Measurements from ENCODE around the gene MAST2. TPM values are rescaled to one million over a fixed set of nuclear protein-coding genes. Genes with fewer than 3 reads are reported as not detected.

Gene MAST2
- total and polyA plus RNA-seq, 9 of the 15 experiments (the other 6 are each of a cell fraction or from before 2014, with no cell fraction given) = 0.73 to 32.0 (median 17.8) TPM

DNA sequence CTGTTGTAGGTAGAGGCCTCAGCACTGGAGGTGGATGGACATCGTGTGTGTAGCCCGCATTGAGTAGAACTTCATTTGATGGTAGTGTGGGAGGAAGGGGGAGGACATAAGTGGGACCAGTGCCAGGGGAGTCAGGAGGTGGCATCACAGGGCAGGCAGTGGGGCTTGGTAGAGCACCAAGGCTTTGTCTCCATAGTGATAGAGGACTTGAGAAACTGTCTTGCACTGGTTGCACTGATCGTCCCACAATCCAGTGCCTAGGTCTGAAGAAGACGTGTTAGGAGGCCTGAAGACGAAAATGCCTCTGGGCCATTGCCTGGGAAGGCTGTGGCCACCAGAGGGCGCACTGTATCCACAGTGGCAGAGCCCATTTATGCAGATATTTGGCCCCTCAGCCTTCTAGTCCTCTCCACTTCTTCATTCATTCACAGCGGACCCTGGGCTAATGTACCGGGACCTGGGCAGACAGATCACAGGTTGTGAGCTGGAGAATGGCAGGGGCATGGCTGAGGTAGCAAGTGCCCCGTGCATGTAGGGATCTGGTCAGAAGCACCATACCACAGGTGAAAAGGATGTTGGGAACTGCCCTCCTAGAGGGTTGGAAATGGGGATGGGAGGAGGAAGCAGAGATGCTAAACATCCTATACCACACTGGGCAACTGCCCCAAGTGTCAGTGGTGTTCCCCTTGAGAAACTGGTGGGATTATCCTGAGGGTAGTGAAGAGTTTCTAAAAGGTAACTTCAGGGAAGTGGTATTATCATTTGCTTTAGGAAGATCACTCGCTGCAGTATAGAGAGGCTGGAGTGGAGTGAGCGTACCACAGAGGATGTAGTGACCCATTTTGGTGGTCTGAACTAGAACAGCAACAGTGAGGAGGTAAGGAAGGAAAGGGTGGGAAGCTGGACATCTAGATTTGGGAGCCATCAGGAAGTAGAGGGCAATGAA lies 233.8 kb downstream of the MAST2 start (continued):
- TF ChIP-seq, protein P1, sequence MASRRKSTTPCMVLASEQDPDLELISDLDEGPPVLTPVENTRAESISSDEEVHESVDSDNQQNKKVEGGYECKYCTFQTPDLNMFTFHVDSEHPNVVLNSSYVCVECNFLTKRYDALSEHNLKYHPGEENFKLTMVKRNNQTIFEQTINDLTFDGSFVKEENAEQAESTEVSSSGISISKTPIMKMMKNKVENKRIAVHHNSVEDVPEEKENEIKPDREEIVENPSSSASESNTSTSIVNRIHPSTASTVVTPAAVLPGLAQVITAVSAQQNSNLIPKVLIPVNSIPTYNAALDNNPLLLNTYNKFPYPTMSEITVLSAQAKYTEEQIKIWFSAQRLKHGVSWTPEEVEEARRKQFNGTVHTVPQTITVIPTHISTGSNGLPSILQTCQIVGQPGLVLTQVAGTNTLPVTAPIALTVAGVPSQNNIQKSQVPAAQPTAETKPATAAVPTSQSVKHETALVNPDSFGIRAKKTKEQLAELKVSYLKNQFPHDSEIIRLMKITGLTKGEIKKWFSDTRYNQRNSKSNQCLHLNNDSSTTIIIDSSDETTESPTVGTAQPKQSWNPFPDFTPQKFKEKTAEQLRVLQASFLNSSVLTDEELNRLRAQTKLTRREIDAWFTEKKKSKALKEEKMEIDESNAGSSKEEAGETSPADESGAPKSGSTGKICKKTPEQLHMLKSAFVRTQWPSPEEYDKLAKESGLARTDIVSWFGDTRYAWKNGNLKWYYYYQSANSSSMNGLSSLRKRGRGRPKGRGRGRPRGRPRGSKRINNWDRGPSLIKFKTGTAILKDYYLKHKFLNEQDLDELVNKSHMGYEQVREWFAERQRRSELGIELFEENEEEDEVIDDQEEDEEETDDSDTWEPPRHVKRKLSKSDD (conservative IDR thresholded peaks at IDR 0.05; ENCODE audit: low read length) = 0 out of 2 replicates have a peak, but pooled peaks have one; percentile 46
- no peak for TF ChIP-seq ZBTB1 (CRISPR knock-in tag; IDR thresholded peaks at IDR 0.05; ENCODE audit: borderline replicate concordance, low read depth)
- TF ChIP-seq ZNF707 (CRISPR knock-in tag; conservative IDR thresholded peaks at IDR 0.05) = no peak
- peak; percentile 99 for TF ChIP-seq STAG1 (CRISPR knock-in tag; IDR thresholded peaks at IDR 0.05; ENCODE audit: borderline replicate concordance)
- no peak for TF ChIP-seq ZNF311 (CRISPR knock-in tag; IDR thresholded peaks at IDR 0.05)
- TF ChIP-seq NCOA6 (IDR thresholded peaks at IDR 0.05) = no peak
- TF ChIP-seq ZEB2 (IDR thresholded peaks at IDR 0.05) = no peak
- TF ChIP-seq HDAC8 (tag; IDR thresholded peaks at IDR 0.05) = no peak
- TF ChIP-seq MYC (IDR thresholded peaks at IDR 0.05; ENCODE audit: low read depth, low read length) = 0 out of 2 replicates have a peak, but pooled peaks have one; percentile 13
- no peak for TF ChIP-seq MYC (CRISPR knock-in tag; IDR thresholded peaks at IDR 0.05; ENCODE audit: borderline replicate concordance, low read depth)
- TF ChIP-seq HMGN3 (IDR thresholded peaks at IDR 0.05; ENCODE audit: borderline replicate concordance, extremely low read depth, insufficient read length, low read depth, low read length) = no peak
- peak; percentile 84 for TF ChIP-seq RB1 (IDR thresholded peaks at IDR 0.05; ENCODE audit: low read depth)
- TF ChIP-seq MIER1 (IDR thresholded peaks at IDR 0.05; ENCODE audit: low read depth) = no peak
- peak; percentile 54 to 60; a peak in 2 of 4 replicates for TF ChIP-seq TEAD1 (CRISPR knock-in tag; IDR thresholded peaks at IDR 0.05)
- no peak for TF ChIP-seq YBX1 (IDR thresholded peaks at IDR 0.05)
- TF ChIP-seq HLTF (IDR thresholded peaks at IDR 0.05) = no peak
- TF ChIP-seq MCM2 (IDR thresholded peaks at IDR 0.05; ENCODE audit: low read depth) = no peak
- TF ChIP-seq, protein P2, sequence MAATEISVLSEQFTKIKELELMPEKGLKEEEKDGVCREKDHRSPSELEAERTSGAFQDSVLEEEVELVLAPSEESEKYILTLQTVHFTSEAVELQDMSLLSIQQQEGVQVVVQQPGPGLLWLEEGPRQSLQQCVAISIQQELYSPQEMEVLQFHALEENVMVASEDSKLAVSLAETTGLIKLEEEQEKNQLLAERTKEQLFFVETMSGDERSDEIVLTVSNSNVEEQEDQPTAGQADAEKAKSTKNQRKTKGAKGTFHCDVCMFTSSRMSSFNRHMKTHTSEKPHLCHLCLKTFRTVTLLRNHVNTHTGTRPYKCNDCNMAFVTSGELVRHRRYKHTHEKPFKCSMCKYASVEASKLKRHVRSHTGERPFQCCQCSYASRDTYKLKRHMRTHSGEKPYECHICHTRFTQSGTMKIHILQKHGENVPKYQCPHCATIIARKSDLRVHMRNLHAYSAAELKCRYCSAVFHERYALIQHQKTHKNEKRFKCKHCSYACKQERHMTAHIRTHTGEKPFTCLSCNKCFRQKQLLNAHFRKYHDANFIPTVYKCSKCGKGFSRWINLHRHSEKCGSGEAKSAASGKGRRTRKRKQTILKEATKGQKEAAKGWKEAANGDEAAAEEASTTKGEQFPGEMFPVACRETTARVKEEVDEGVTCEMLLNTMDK (IDR thresholded peaks at IDR 0.05; ENCODE audit: borderline replicate concordance, insufficient read depth, low read depth, low read length, poor library complexity, severe bottlenecking) = peak; percentile 65
- peak; percentile 96 for TF ChIP-seq CC2D1A (IDR thresholded peaks at IDR 0.05)
- TF ChIP-seq SIRT6 (IDR thresholded peaks at IDR 0.05; ENCODE audit: low read depth, low read length) = no peak
- no peak for TF ChIP-seq RBFOX2 (IDR thresholded peaks at IDR 0.05; ENCODE audit: low read depth, low read length)
- TF ChIP-seq IRF2 (CRISPR knock-in tag; IDR thresholded peaks at IDR 0.05) = no peak
- peak; percentile 41; the same call in 1 of the 2 replicates for TF ChIP-seq KAT7 (CRISPR knock-in tag; IDR thresholded peaks at IDR 0.05; ENCODE audit: borderline replicate concordance)
- TF ChIP-seq PCBP2 (IDR thresholded peaks at IDR 0.05; ENCODE audit: low read depth, low read length, poor library complexity, severe bottlenecking) = no peak
- TF ChIP-seq NEUROD1 (IDR thresholded peaks at IDR 0.05; ENCODE audit: borderline replicate concordance, low read depth, low read length, partially characterized antibody) = no peak
